H1 (cell line): ENCODE data around the gene SLIT3. TPM values are rescaled to one million over a fixed set of nuclear protein-coding genes. Genes with fewer than 3 reads are reported as not detected.

Experiments
- CTCF ChIA-PET: fragments of 300-600 bp; sonication (Branson Sonifier 250); formaldehyde crosslinking; loops from one replicate; lab custom pipeline; 2021; ENCODE audit not compliant: partially characterized antibody; lab: Charles Lee
- POLR2A ChIA-PET: fragments of 300-600 bp; sonication (Branson Sonifier 250); formaldehyde crosslinking; loops from one replicate; lab custom pipeline; 2021; ENCODE audit warnings: inconsistent platforms; ENCODE audit not compliant: partially characterized antibody; lab: Charles Lee
- DNase-seq, 2 experiments: peaks; one replicate each; pipeline versions ENCODE4 v3.0.0 to v3.0.0-alpha.2; 2010 to 2022; ENCODE audit warnings: low spot score in 2 of 2, low read depth in 1 of 2, mixed read lengths in 1 of 2
- FAIRE-seq: peaks from 2 replicates; lab custom pipeline; 2011; peaks lifted over from hg19 to GRCh38; lab: Jason Lieb, UNC
- H2AFZ ChIP-seq: 2 replicates; pipeline ENCODE4 v1.8.1; 2012; ENCODE audit warnings: low read length, inconsistent platforms
- H2AK5ac ChIP-seq: 2 replicates; pipeline ENCODE4 v1.6.1; 2013; ENCODE audit warnings: low read depth, low read length
- H2BK120ac ChIP-seq: replicated peaks from 2 replicates; pipeline ENCODE3; 2013; ENCODE audit warnings: low read depth, low read length, inconsistent platforms
- H2BK12ac ChIP-seq: 2 replicates; pipeline ENCODE4 v1.6.1; 2013; ENCODE audit warnings: low read depth, low read length
- H2BK15ac ChIP-seq: 2 replicates; pipeline ENCODE4 v1.6.1; 2013; ENCODE audit warnings: low read length
- H2BK20ac ChIP-seq: 2 replicates; pipeline ENCODE4 v1.6.1; 2013; ENCODE audit warnings: low read length
- H2BK5ac ChIP-seq: 2 replicates; pipeline ENCODE4 v1.6.1; 2013; ENCODE audit warnings: low read depth, low read length
- H3K14ac ChIP-seq: 2 replicates; pipeline ENCODE4 v1.6.1; 2013; ENCODE audit warnings: inconsistent platforms; ENCODE audit not compliant: insufficient read length
- H3K18ac ChIP-seq: 2 replicates; pipeline ENCODE4 v1.6.1; 2013; ENCODE audit warnings: low read length; ENCODE audit errors: extremely low read depth
- H3K23ac ChIP-seq: 2 replicates; pipeline ENCODE4 v1.6.1; 2013; ENCODE audit warnings: inconsistent platforms; ENCODE audit not compliant: insufficient read length
- H3K23me2 ChIP-seq: 2 replicates; pipeline ENCODE4 v1.6.1; 2013; ENCODE audit warnings: low read depth, low read length
- H3K27ac ChIP-seq: 2 replicates; pipeline ENCODE4 v1.6.1; 2011; ENCODE audit warnings: low read depth, low read length, inconsistent platforms
- H3K27me3 ChIP-seq, 4 experiments: replicated peaks in 1 of 4; 1 replicate in 1 of 4; 2 replicates in 3 of 4; pipeline versions ENCODE4 v1.6.1 to v1.8.1; 2011 to 2013; ENCODE audit warnings: low read length in 3 of 4, mild to moderate bottlenecking in 3 of 4, inconsistent platforms in 2 of 4, mixed read lengths in 2 of 4, moderate library complexity in 1 of 4; ENCODE audit not compliant: control insufficient read depth in 3 of 4, insufficient read depth in 3 of 4; ENCODE audit errors: extremely low read depth in 1 of 4
- H3K36me3 ChIP-seq, 4 experiments: 2 replicates each; pipeline versions ENCODE4 v1.6.1 to v1.8.1; 2011 to 2013; ENCODE audit warnings: mild to moderate bottlenecking in 4 of 4, low read length in 3 of 4, moderate library complexity in 2 of 4, control low read depth in 1 of 4, inconsistent platforms in 1 of 4; ENCODE audit not compliant: insufficient read depth in 4 of 4, control insufficient read depth in 2 of 4
- H3K4ac ChIP-seq: replicated peaks from 2 replicates; pipeline ENCODE3; 2013; ENCODE audit warnings: low read length, low read depth, mixed read lengths, inconsistent platforms; ENCODE audit not compliant: insufficient read length
- H3K4me1 ChIP-seq, 4 experiments: replicated peaks in 1 of 4; 1 replicate in 1 of 4; 2 replicates in 3 of 4; pipeline versions ENCODE4 v1.6.1 to v1.8.1; 2011 to 2013; ENCODE audit warnings: low read length in 3 of 4, inconsistent platforms in 2 of 4, mixed read lengths in 1 of 4; ENCODE audit not compliant: insufficient read depth in 4 of 4, control insufficient read depth in 3 of 4
- H3K4me2 ChIP-seq, 2 experiments: 2 replicates each; pipeline versions ENCODE4 v1.6.1 to v1.8.1; 2011 to 2013; ENCODE audit warnings: low read depth in 2 of 2, low read length in 2 of 2, control low read depth in 1 of 2, inconsistent platforms in 1 of 2, mild to moderate bottlenecking in 1 of 2; ENCODE audit not compliant: insufficient read depth in 1 of 2
- H3K4me3 ChIP-seq, 4 experiments: fragments of 200-600, 300-600 bp in 1 of 4; sonication (generic), shearing (Covaris generic), sonication (Bioruptor Twin) in 1 of 4; 2 replicates each; pipeline versions ENCODE4 v1.5.1 to v1.8.1; 2011 to 2016; ENCODE audit warnings: low read length in 4 of 4, low read depth in 3 of 4, control low read depth in 2 of 4, inconsistent platforms in 2 of 4, mild to moderate bottlenecking in 2 of 4, mixed read lengths in 1 of 4, moderate library complexity in 1 of 4; ENCODE audit not compliant: insufficient read depth in 2 of 4; ENCODE audit errors: extremely low read depth in 1 of 4
- H3K56ac ChIP-seq: replicated peaks from 2 replicates; pipeline ENCODE3; 2013; ENCODE audit warnings: low read depth, mild to moderate bottlenecking, mixed read lengths, low read length, inconsistent platforms; ENCODE audit not compliant: insufficient read length
- H3K79me1 ChIP-seq: 2 replicates; pipeline ENCODE4 v1.6.1; 2013; ENCODE audit warnings: low read depth, low read length, control low read depth
- H3K79me2 ChIP-seq, 2 experiments: 2 replicates each; pipeline versions ENCODE4 v1.6.1 to v1.8.1; 2012 to 2013; ENCODE audit warnings: low read length in 2 of 2, mild to moderate bottlenecking in 2 of 2, inconsistent platforms in 1 of 2; ENCODE audit not compliant: insufficient read depth in 2 of 2, control insufficient read depth in 1 of 2
- H3K9ac ChIP-seq, 4 experiments: replicated peaks in 1 of 4; 1 replicate in 1 of 4; 2 replicates in 3 of 4; pipeline versions ENCODE4 v1.6.1 to v1.8.1; 2011 to 2013; ENCODE audit warnings: low read depth in 3 of 4, low read length in 3 of 4, control low read depth in 2 of 4, mild to moderate bottlenecking in 2 of 4, moderate library complexity in 2 of 4, inconsistent platforms in 1 of 4; ENCODE audit errors: extremely low read depth in 1 of 4
- H3K9me3 ChIP-seq, 2 experiments: 2 replicates each; pipeline versions ENCODE4 v1.6.1 to v1.8.1; 2012 to 2013; ENCODE audit warnings: mild to moderate bottlenecking in 2 of 2, moderate library complexity in 2 of 2, control low read depth in 1 of 2, inconsistent platforms in 1 of 2, low read depth in 1 of 2, low read length in 1 of 2, mixed read lengths in 1 of 2; ENCODE audit not compliant: insufficient read depth in 2 of 2
- H4K20me1 ChIP-seq, 2 experiments: replicated peaks in 1 of 2; 2 replicates each; pipeline versions ENCODE3 to v1.8.1; 2011 to 2013; ENCODE audit warnings: inconsistent platforms in 2 of 2, low read length in 2 of 2, mild to moderate bottlenecking in 1 of 2; ENCODE audit not compliant: insufficient read depth in 2 of 2, control insufficient read depth in 1 of 2
- H4K5ac ChIP-seq: 2 replicates; pipeline ENCODE4 v1.6.1; 2013; ENCODE audit warnings: low read length, low read depth, mixed read lengths, inconsistent platforms; ENCODE audit not compliant: insufficient read length
- H4K8ac ChIP-seq: 2 replicates; pipeline ENCODE4 v1.8.0; 2013; ENCODE audit warnings: mild to moderate bottlenecking, moderate library complexity, low read length, inconsistent platforms; ENCODE audit not compliant: insufficient read depth; ENCODE audit errors: extremely low read depth
- H4K91ac ChIP-seq: replicated peaks from 2 replicates; pipeline ENCODE3; 2013; ENCODE audit warnings: low read length, mixed read lengths, inconsistent platforms; ENCODE audit not compliant: insufficient read length
- CHD1 ChIP-seq: IDR thresholded peaks from 2 replicates; pipeline ENCODE4 v1.6.1; 2012; ENCODE audit warnings: low read depth, low read length, improper control_type of control experiment
- JUND ChIP-seq: IDR thresholded peaks from 2 replicates; pipeline ENCODE4 v1.6.1; 2011; ENCODE audit warnings: mild to moderate bottlenecking, improper control_type of control experiment, low read length
- SIRT6 ChIP-seq: IDR thresholded peaks from one replicate; pipeline ENCODE4 v1.7.1; 2012; ENCODE audit warnings: low read length, inconsistent platforms
- TAF7 ChIP-seq: optimal IDR thresholded peaks from 2 replicates; pipeline ENCODE3; 2011; ENCODE audit warnings: low read depth, mild to moderate bottlenecking, inconsistent platforms, low read length, moderate library complexity, borderline replicate concordance
- WGBS, 2 experiments: shearing (Covaris generic) in 1 of 2; methylation state at CpG; one replicate each; pipeline versions ENCODE4 v1.1.6 to v1.1.7; 2013 to 2015; ENCODE audit warnings: low lambda C conversion rate in 2 of 2, mixed read lengths in 2 of 2, inconsistent platforms in 1 of 2, low coverage in 1 of 2, missing lambda C conversion rate in 1 of 2; ENCODE audit not compliant: insufficient replicate concordance in 2 of 2, insufficient coverage in 1 of 2, insufficient read length in 1 of 2; ENCODE audit errors: extremely low coverage in 1 of 2, missing lambda C conversion rate in 1 of 2; 5-methylcytosine and 5-hydroxymethylcytosine counted together
- polyA plus RNA-seq, 7 experiments: library from polyadenylated mRNA; depleted of rRNA in 3 of 7; stranded (reverse) in 5 of 7; unstranded in 2 of 7; fragments of >200 nt in 5 of 7; fragments of 200-250 nt in 2 of 7; gene quantifications; 1 replicate in 5 of 7; 2 replicates in 1 of 7; 4 replicates in 1 of 7; pipeline versions ENCODE4 v1.2.1 to v1.2.3, GENCODE V29; 2011 to 2013; ENCODE audit warnings: missing spikeins in 2 of 7, mixed read lengths in 2 of 7
- total RNA-seq: library from RNA; stranded (reverse); fragmentation: NEBNext Ultra II Directional; extraction: Animal tissue kit (Norgen Biotek cat#: 25700); gene quantifications from 2 replicates; pipeline ENCODE4 v1.2.1, GENCODE V29; 2021

SLIT3 gene
- total and polyA plus RNA-seq, 2 of the 8 experiments (the other 6 are each of a cell fraction or from before 2014, with no cell fraction given): 1.1 to 1.2 TPM

- no peak overlapping the region for H3K23ac ChIP-seq
- no peak for FAIRE-seq
- H3K9me3 ChIP-seq: no peaks in the 10 kb centered on the region
- TF ChIP-seq TAF7 (no peak), CHD1 (no peak), JUND (no peak), SIRT6 (no peak)
Measured at GRCh38 chr5:168822745-168823281, 478.1 kb downstream of the SLIT3 start.

More at GRCh38 chr5:168822745-168823281, 478.1 kb downstream of the SLIT3 start:
- ChIA-PET CTCF (interaction anchor here (0.6 to 1.5 kb wide), 4 partner anchors 12 to 511 kb away, joined by 3 to 5 read pairs (median 3); no protein-coding TSS in a partner anchor), POLR2A (no interaction called here)
- Histone ChIP-seq H3K18ac (no peak overlapping the region), H3K36me3 (no peaks in the 10 kb centered on the region), H2BK15ac (no peak overlapping the region), H3K79me1 (no peaks in the 10 kb centered on the region), H3K56ac (no peak overlapping the region), H4K5ac (no peak overlapping the region), H3K4me3 (no peak overlapping the region), H3K27me3 (no peaks in the 10 kb centered on the region; a peak in 3 of 7 replicates), H3K4me2 (no peak overlapping the region), H3K4ac (no peak overlapping the region), H2BK12ac (no peak overlapping the region), H3K4me1 (peaks cover 1 to 16% (median 6%) of the 10 kb centered on the region in 4 experiments; a peak in 5 of 7 replicates), H3K27ac (no peak overlapping the region), H3K9ac (no peak overlapping the region), H2AK5ac (no peak overlapping the region), H2BK20ac (no peak overlapping the region), H4K91ac (no peak overlapping the region), H2BK120ac (no peak overlapping the region), H2BK5ac (no peak overlapping the region), H4K20me1 (no peaks in the 10 kb centered on the region), H3K23me2 (no peaks in the 10 kb centered on the region), H3K14ac (no peak overlapping the region), H2AFZ (no peak overlapping the region), H4K8ac (no peak overlapping the region), H3K79me2 (no peaks in the 10 kb centered on the region; a peak in 1 of 4 replicates)
- WGBS, 2 experiments: 89% methylated on average over 10 of the region's 10 CpGs; no CpG with 5 or more reads in 1 of the 2 experiments
- no peak for DNase-seq
